Small intestine (tissue), 7 donors: ENCODE data around the gene SRRM4. TPM values are rescaled to one million over a fixed set of nuclear protein-coding genes. Genes with fewer than 3 reads are reported as not detected.

Source experiments
- DNase-seq, 2 donors: peaks; one replicate each; pipeline versions ENCODE4 v3.0.0 to v3.0.0-alpha.2; 2013
- FAIRE-seq: peaks from 2 replicates; lab custom pipeline; 2012; peaks lifted over from hg19 to GRCh38; lab: Jason Lieb, UNC
- H3K27ac ChIP-seq, 3 donors: one replicate each; pipeline ENCODE4 v1.5.1; 2013; ENCODE audit warnings: low read length in 2 of 3, mild to moderate bottlenecking in 2 of 3, control low read depth in 1 of 3, inconsistent platforms in 1 of 3, low read depth in 1 of 3, moderate library complexity in 1 of 3
- H3K27me3 ChIP-seq, 3 donors: one replicate each; pipeline ENCODE4 v1.6.1; 2013; ENCODE audit warnings: low read length in 3 of 3, inconsistent platforms in 1 of 3; ENCODE audit not compliant: control insufficient read depth in 3 of 3, insufficient read depth in 3 of 3
- H3K36me3 ChIP-seq, 3 donors: one replicate each; pipeline ENCODE4 v1.6.1; 2013; ENCODE audit warnings: low read length in 3 of 3, inconsistent platforms in 1 of 3, low read depth in 1 of 3, mild to moderate bottlenecking in 1 of 3, moderate library complexity in 1 of 3; ENCODE audit not compliant: control insufficient read depth in 3 of 3, insufficient read depth in 2 of 3
- H3K4me1 ChIP-seq, 3 donors: one replicate each; pipeline ENCODE4 v1.6.1; 2013; ENCODE audit warnings: low read length in 2 of 3, inconsistent platforms in 1 of 3, low read depth in 1 of 3, mild to moderate bottlenecking in 1 of 3, moderate library complexity in 1 of 3; ENCODE audit not compliant: control insufficient read depth in 3 of 3, insufficient read depth in 2 of 3
- H3K4me3 ChIP-seq, 3 donors: one replicate each; pipeline ENCODE4 v1.5.1; 2013; ENCODE audit warnings: low read length in 3 of 3, control low read depth in 1 of 3, inconsistent platforms in 1 of 3, low read depth in 1 of 3, mild to moderate bottlenecking in 1 of 3, moderate library complexity in 1 of 3
- H3K9me3 ChIP-seq, 2 donors: one replicate each; pipeline ENCODE4 v1.6.1; 2013; ENCODE audit warnings: low read depth in 1 of 2, low read length in 1 of 2; ENCODE audit not compliant: control insufficient read depth in 2 of 2, insufficient read depth in 1 of 2
- WGBS, 3 donors: extraction: QIAGEN DNeasy Blood & Tissue Kit; methylation state at CpG; one replicate each; pipeline ENCODE4 v1.1.7; 2013; 5-methylcytosine and 5-hydroxymethylcytosine counted together
- polyA plus RNA-seq, 4 donors: library from polyadenylated mRNA; stranded (reverse) in 3 of 4; unstranded in 1 of 4; fragments of 200-250 nt in 3 of 4; fragments of 120-200 nt in 1 of 4; gene quantifications; one replicate each; pipeline versions ENCODE4 v1.2.1 to v1.2.3, GENCODE V29; 2013
- donor health status: healthy with polysubstance abuse.
- donor health status: control.
- donor health status: control.
- donor health status: Bipolar disorder and iron deficiency.
- donor health status: healthy.

SRRM4 gene
- polyA plus RNA-seq, 4 donors = 0.15 to 0.21 TPM; not detected in 2

GRCh38 chr12:119206348-119207062, 225.2 kb downstream of the SRRM4 start:
- DNase-seq (no peak), FAIRE-seq (no peak)
- Histone ChIP-seq H3K9me3 (no peaks in the 10 kb centered on the region), H3K36me3 (no peaks in the 10 kb centered on the region), H3K4me3 (no peak overlapping the region), H3K27ac (no peak overlapping the region), H3K4me1 (no peaks in the 10 kb centered on the region), H3K27me3 (no peaks in the 10 kb centered on the region)
- 57 to 60% (median 59%) methylated on average over 8 of the region's 8 CpGs for WGBS, 3 donors

- H3K27ac ChIP-seq = no peak overlapping the region
- FAIRE-seq = no peak
- no peak for DNase-seq
- H3K4me1 ChIP-seq = no peaks in the 10 kb centered on the region
- 78 to 84% (median 83%) methylated on average over 2 of the region's 2 CpGs for WGBS, 3 donors
- no peak overlapping the region for H3K4me3 ChIP-seq
- no peaks in the 10 kb centered on the region for H3K36me3 ChIP-seq
- no peaks in the 10 kb centered on the region for H3K27me3 ChIP-seq
- H3K9me3 ChIP-seq = no peaks in the 10 kb centered on the region
Observed at GRCh38 chr12:119207063-119207560, 225.8 kb downstream of the SRRM4 start.

GRCh38 chr12:119208626-119209061, 227.3 kb downstream of the SRRM4 start:
- DNase-seq (peak in 1 of 2 donors; percentile 18), FAIRE-seq (no peak)
- H3K4me1 ChIP-seq = no peaks in the 10 kb centered on the region
- no peak overlapping the region for H3K27ac ChIP-seq
- 13 to 23% (median 22%) methylated on average over 5 to 6 of the region's 6 CpGs for WGBS, 3 donors
- no peaks in the 10 kb centered on the region for H3K9me3 ChIP-seq
- H3K4me3 ChIP-seq = no peak overlapping the region
- no peaks in the 10 kb centered on the region for H3K27me3 ChIP-seq
- H3K36me3 ChIP-seq = no peaks in the 10 kb centered on the region

DNA sequence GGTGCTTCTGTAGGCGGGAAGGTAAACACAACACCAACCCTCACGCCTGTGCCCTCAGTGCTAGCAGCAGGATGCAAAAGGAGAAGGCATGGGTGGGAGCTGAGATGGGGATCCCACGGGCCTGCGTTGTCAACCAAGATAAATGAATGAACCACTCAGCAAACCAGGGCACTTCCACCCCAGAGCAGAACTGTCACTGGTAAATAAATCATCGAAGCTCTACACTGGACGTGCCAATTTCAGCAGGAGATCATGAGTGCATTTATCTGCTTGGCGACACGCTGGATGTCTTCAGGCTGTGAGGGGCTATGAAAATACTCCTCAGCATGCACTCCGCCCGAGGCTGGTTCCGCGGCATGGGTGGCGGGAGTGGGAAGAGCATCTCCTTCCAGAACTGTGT, 230.5 kb downstream of the SRRM4 start:
- Histone ChIP-seq H3K9me3 (no peaks in the 10 kb centered on the region), H3K27ac (no peak overlapping the region), H3K36me3 (no peaks in the 10 kb centered on the region), H3K27me3 (no peaks in the 10 kb centered on the region), H3K4me1 (no peaks in the 10 kb centered on the region), H3K4me3 (no peak overlapping the region)
- FAIRE-seq = no peak
- WGBS, 3 donors = 72 to 84% (median 78%) methylated on average over 13 of the region's 13 CpGs
- no peak for DNase-seq

Other genes starting within 250 kb of the SRRM4 start
- 10 to 100 TPM in 1 of 4 donors, 1 to 10 TPM in 3; 1.0 to 12.9 (median 4.0) TPM for gene HSPB8, start 197.4 kb downstream of the SRRM4 start, polyA plus RNA-seq